WERI-Rb-1 (cell line): ENCODE results near the gene ACOX2.

Experiments
- DNase-seq: peaks from one replicate; pipeline ENCODE4 v3.0.0-alpha.2; 2020
- H3K27ac ChIP-seq: fragments of 250-450 bp; sonication (Bioruptor Pico); 2 replicates; pipeline ENCODE4 v1.5.1; 2020; ENCODE audit warnings: mild to moderate bottlenecking, moderate library complexity
- H3K27me3 ChIP-seq: fragments of 250-450 bp; sonication (Bioruptor Pico); 2 replicates; pipeline ENCODE4 v1.5.1; 2021; ENCODE audit warnings: mild to moderate bottlenecking, low read depth, moderate library complexity; ENCODE audit not compliant: insufficient read depth, severe bottlenecking
- H3K36me3 ChIP-seq: fragments of 250-450 bp; sonication (Bioruptor Pico); 2 replicates; pipeline ENCODE4 v1.5.1; 2020; ENCODE audit warnings: mild to moderate bottlenecking, moderate library complexity
- H3K4me3 ChIP-seq: 2 replicates; pipeline ENCODE4 v1.5.1; 2011; ENCODE audit warnings: low read depth, mild to moderate bottlenecking, control low read depth, low read length
- H3K9me3 ChIP-seq: fragments of 250-450 bp; sonication (Bioruptor Pico); 2 replicates; pipeline ENCODE4 v1.5.1; 2021; ENCODE audit warnings: mild to moderate bottlenecking, moderate library complexity; ENCODE audit not compliant: severe bottlenecking
- CTCF ChIP-seq: IDR thresholded peaks from 2 replicates; pipeline ENCODE4 v1.5.1; 2011; ENCODE audit warnings: low read depth, mild to moderate bottlenecking, control low read depth, inconsistent platforms, low read length

Gene ACOX2

DNA sequence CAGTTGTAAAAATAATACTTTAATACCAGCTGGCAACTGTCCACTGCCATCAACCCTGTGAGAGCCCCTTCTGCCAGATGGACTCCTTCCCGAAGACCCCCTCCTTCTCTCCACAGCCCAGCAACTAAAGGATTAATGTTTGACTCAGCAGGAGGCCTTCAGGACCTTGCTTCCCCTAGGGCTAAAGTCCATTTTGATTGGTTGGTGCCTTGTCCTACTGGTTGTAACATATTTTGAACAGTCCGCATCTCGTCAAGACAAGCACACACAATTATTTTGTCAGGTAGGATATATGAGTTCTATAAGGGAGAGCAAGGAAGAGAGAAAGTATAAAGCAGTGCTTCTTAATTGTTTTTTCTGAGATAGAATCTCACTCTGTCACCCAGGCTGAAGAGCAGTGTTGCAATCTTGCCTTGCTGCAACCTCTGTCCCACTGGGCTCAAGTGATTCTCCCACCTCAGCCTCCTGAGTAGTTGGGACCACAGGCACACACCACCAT lies 18.6 kb downstream of the ACOX2 start:
- peak; percentile 90 for DNase-seq
- Histone ChIP-seq H3K9me3 (no peaks in the 10 kb centered on the region), H3K36me3 (no peaks in the 10 kb centered on the region), H3K4me3 (no peak overlapping the region), H3K27me3 (no peaks in the 10 kb centered on the region), H3K27ac (peak overlapping the region; percentile 76)
- TF ChIP-seq CTCF: no peak

DNA sequence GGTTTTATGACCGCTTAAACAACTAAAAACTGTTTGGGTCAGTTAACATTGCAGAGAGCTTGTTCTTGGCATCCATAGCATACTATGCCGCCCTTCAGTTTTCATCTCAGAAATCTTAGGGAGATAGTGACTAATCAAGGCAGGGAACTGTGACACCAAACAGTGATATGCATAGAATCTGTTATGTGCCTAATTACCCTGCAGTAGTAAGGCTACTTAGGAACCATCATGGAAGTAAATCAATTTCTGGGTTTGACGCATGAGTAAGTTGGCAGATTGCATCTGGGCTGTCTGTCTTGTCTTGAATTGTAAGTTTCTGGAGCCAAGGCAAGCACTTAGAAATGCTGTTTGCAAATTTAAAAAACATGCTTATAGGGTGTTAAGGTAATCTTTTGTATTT lies 22.6 kb downstream of the ACOX2 start:
- H3K4me3 ChIP-seq: no peak overlapping the region
- H3K27ac ChIP-seq: no peak overlapping the region
- no peak for DNase-seq
- no peaks in the 10 kb centered on the region for H3K9me3 ChIP-seq
- TF ChIP-seq CTCF: no peak
- no peaks in the 10 kb centered on the region for H3K27me3 ChIP-seq
- no peaks in the 10 kb centered on the region for H3K36me3 ChIP-seq

DNA sequence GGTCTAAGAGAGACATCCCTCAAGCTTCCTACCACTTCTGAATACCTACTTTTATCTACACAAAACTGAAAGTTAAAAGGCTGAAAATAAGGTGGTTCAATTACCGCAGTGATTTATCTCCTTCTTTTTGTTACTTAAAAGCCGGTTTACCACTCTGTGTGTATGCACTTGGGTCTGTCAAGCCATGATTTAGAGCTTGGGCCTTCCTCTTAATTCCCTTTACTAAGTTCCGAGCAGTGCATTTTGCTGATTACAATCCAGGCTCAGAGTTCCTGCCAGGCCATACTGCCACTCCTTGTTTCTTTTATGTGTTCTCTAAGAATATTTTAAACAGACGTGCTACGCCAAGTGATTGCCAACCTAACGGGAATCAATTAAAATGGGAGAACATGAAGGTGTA lies 28.6 kb downstream of the ACOX2 start:
- H3K36me3 ChIP-seq: peaks cover 3% of the 10 kb centered on the region; the same call in 1 of the 2 replicates
- no peak overlapping the region for H3K4me3 ChIP-seq
- no peak for TF ChIP-seq CTCF
- peak overlapping the region; percentile 13 for H3K27ac ChIP-seq
- no peaks in the 10 kb centered on the region for H3K27me3 ChIP-seq
- no peaks in the 10 kb centered on the region for H3K9me3 ChIP-seq
- DNase-seq: peak; percentile 63

- peaks cover 8% of the 10 kb centered on the region for H3K36me3 ChIP-seq
- no peak for DNase-seq
- no peak for TF ChIP-seq CTCF
Observed at GRCh38 chr3:58507356-58508078, 29.5 kb downstream of the ACOX2 start.

DNA sequence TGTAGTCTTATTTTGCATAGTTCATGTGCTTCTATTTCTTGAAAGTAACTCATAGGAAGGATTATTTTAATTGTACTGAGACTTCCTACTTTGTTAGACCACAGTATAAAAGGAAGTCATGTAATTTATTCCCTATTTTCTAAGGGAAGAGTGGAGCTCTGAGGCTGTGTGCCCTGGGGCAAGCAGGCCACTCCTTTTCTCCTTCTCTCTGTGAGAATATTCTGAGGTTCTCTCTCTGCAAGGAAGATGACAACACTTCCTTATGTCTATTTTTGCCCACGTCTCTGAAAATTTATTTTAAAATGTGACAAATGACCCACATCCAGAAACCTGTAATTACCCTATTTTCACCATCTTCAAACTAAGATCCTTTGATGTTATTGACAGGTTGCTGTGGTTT lies 34.1 kb downstream of the ACOX2 start:
- Histone ChIP-seq H3K9me3 (no peaks in the 10 kb centered on the region), H3K36me3 (peaks cover 35% of the 10 kb centered on the region), H3K27me3 (no peaks in the 10 kb centered on the region), H3K4me3 (no peak overlapping the region), H3K27ac (no peak overlapping the region)
- no peak for TF ChIP-seq CTCF
- no peak for DNase-seq

More at GRCh38 chr3:58507356-58508078, 29.5 kb downstream of the ACOX2 start:
- H3K4me3 ChIP-seq: no peak overlapping the region
- no peaks in the 10 kb centered on the region for H3K27me3 ChIP-seq
- no peaks in the 10 kb centered on the region for H3K9me3 ChIP-seq
- H3K27ac ChIP-seq: no peak overlapping the region
